ENCODE data around the gene MON1B.
"Not testable (repeated sequence)": the region's sequence is repeated elsewhere in the genome, so short reads cannot be mapped to it uniquely, and the experiment has no call there.

MON1B gene

GRCh38 chr16:77199211-77199610 is 8.2 kb downstream of the MON1B start, which contains the start of gene SYCE1L:
Gene SYCE1L (plus strand): TSS chr16:77199408. CDS start chr16:77199452, 44 bp downstream.
- DNase-seq = no peak

- no peak for DNase-seq
These were observed 15.5 kb downstream of the MON1B start for GRCh38 chr16:77206533-77206932.

- DNase-seq = no peak
These were observed 16.0 kb downstream of the MON1B start for GRCh38 chr16:77207030-77207429.

- no peak for DNase-seq
These were observed 17.4 kb downstream of the MON1B start for GRCh38 chr16:77208382-77208781.

- DNase-seq = no peak
These were observed 21.1 kb downstream of the MON1B start for GRCh38 chr16:77211880-77212740.

- DNase-seq = no peak
These were observed 22.0 kb downstream of the MON1B start for GRCh38 chr16:77212741-77213541.

- DNase-seq = no peak
These were observed 22.6 kb downstream of the MON1B start for GRCh38 chr16:77213542-77214106.

GRCh38 chr16:77214411-77215138 is 23.6 kb downstream of the MON1B start:
- peak in 1 of 2 experiments; percentile 1 for DNase-seq

- DNase-seq = no peak
These were observed 28.4 kb downstream of the MON1B start for GRCh38 chr16:77219437-77219836.

- no peak for DNase-seq
These were observed 29.4 kb downstream of the MON1B start for GRCh38 chr16:77220427-77220826.

- DNase-seq = no peak
These were observed 30.5 kb downstream of the MON1B start for GRCh38 chr16:77221482-77221881.

GRCh38 chr16:77223184-77223583 is 32.2 kb downstream of the MON1B start:
- DNase-seq = peak in 1 of 2 experiments; percentile 23

- DNase-seq = no peak
These were observed 34.2 kb downstream of the MON1B start for GRCh38 chr16:77225182-77225581.

GRCh38 chr16:77227745-77228144 is 36.8 kb downstream of the MON1B start:
- no peak for DNase-seq

- no peak for DNase-seq
These were observed 40.1 kb downstream of the MON1B start for GRCh38 chr16:77231047-77231446.

GRCh38 chr16:77233799-77234519 is 43.0 kb downstream of the MON1B start:
- DNase-seq = no peak

GRCh38 chr16:77234611-77235010 is 43.6 kb downstream of the MON1B start:
- DNase-seq = no peak

- peak; percentile 63 to 66 for DNase-seq
These were observed 45.1 kb downstream of the MON1B start for GRCh38 chr16:77236063-77236511.

- DNase-seq = no peak
These were observed 47.6 kb downstream of the MON1B start for GRCh38 chr16:77238593-77238992.

GRCh38 chr16:77242471-77242870 is 51.5 kb downstream of the MON1B start:
- DNase-seq = not testable (repeated sequence)

GRCh38 chr16:77246150-77246549 is 55.2 kb downstream of the MON1B start:
- DNase-seq = no peak

GRCh38 chr16:77250400-77250799 is 59.4 kb downstream of the MON1B start:
- no peak for DNase-seq
